ENCODE measurements around the gene ATF7. TPM values are rescaled to one million over a fixed set of nuclear protein-coding genes. Genes with fewer than 3 reads are reported as not detected.

The ATF7 gene
- total RNA-seq, 1 experiment from 2014 or later = 26.9 TPM

- H3K27me3 Mint-ChIP-seq (ENCODE audit: insufficient read depth, unreplicated experiment) = no peaks in the 10 kb centered on the region
- no peak for TF ChIP-seq CTCF (IDR thresholded peaks at IDR 0.05; ENCODE audit: insufficient read depth in 1 of 2, low read depth in 1 of 2, low read length in 1 of 2, severe bottlenecking in 1 of 2, unreplicated experiment in 1 of 2)
- intact Hi-C loops (cut with micrococcal nuclease; ENCODE audit: unreplicated experiment) = no loop called here
- ChIA-PET CTCF (interaction anchor here (1.1 to 2.5 kb wide), 2 partner anchors 9 to 34 kb away, joined by 3 to 7 read pairs; partner anchors contain the start of gene TARBP2), POLR2A (no interaction called here)
- no peak overlapping the region for H3K4me3 ChIP-seq (ENCODE audit: low read depth, low read length)
- no TSS peak for BruUV-seq (replicated peaks)
- peaks cover 4% of the 10 kb centered on the region for H3K36me3 ChIP-seq (ENCODE audit: control insufficient read depth, insufficient read depth, low read length)
- H3K4me1 ChIP-seq = no peaks in the 10 kb centered on the region
- peaks cover 18% of the 10 kb centered on the region for H3K36me3 Mint-ChIP-seq (ENCODE audit: insufficient read depth, unreplicated experiment)
- no peak overlapping the region for H3K27ac Mint-ChIP-seq (ENCODE audit: unreplicated experiment)
- no peaks in the 10 kb centered on the region for H3K9me3 ChIP-seq
- no peaks in the 10 kb centered on the region for H3K9me3 Mint-ChIP-seq (ENCODE audit: unreplicated experiment)
- H3K27me3 ChIP-seq (replicated peaks; ENCODE audit: control insufficient read depth, insufficient read depth, low read length) = no peaks in the 10 kb centered on the region
- no peak overlapping the region for H3K4me3 Mint-ChIP-seq (ENCODE audit: unreplicated experiment)
- no peaks in the 10 kb centered on the region for H3K4me1 Mint-ChIP-seq (ENCODE audit: low read depth, unreplicated experiment)
- no peak for DNase-seq
Measured at GRCh38 chr12:53510181-53510812, 115.9 kb downstream of the ATF7 start.

GRCh38 chr12:53508534-53509170, 117.5 kb downstream of the ATF7 start:
- TF ChIP-seq CTCF (IDR thresholded peaks at IDR 0.05; ENCODE audit: insufficient read depth in 1 of 2, low read depth in 1 of 2, low read length in 1 of 2, severe bottlenecking in 1 of 2, unreplicated experiment in 1 of 2) = peak; percentile 81 to 91
- peaks cover 4% of the 10 kb centered on the region for H3K36me3 ChIP-seq (ENCODE audit: control insufficient read depth, insufficient read depth, low read length)
- no peak overlapping the region for H3K27ac Mint-ChIP-seq (ENCODE audit: unreplicated experiment)
- no peaks in the 10 kb centered on the region for H3K27me3 ChIP-seq (replicated peaks; ENCODE audit: control insufficient read depth, insufficient read depth, low read length)
- ChIA-PET CTCF (interaction anchor here (0.5 to 2.1 kb wide), 14 partner anchors 9 to 295 kb away, joined by 3 to 17 read pairs (median 5); partner anchors contain the start of genes AAAS, ATF7, MAP3K12 and TARBP2), POLR2A (interaction anchor here (0.6 to 1.0 kb wide), 2 partner anchors 135 to 156 kb away, joined by 3 to 4 read pairs; no protein-coding TSS in a partner anchor)
- no TSS peak for BruUV-seq (replicated peaks)
- no peak overlapping the region for H3K4me3 ChIP-seq (ENCODE audit: low read depth, low read length)
- intact Hi-C loops (cut with micrococcal nuclease; ENCODE audit: unreplicated experiment) = loop anchor here (1.0 to 2.0 kb wide), 5 partner anchors 26 to 184 kb away; no protein-coding TSS in a partner anchor
- H3K27me3 Mint-ChIP-seq (ENCODE audit: insufficient read depth, unreplicated experiment) = no peaks in the 10 kb centered on the region
- H3K9me3 Mint-ChIP-seq (ENCODE audit: unreplicated experiment) = no peaks in the 10 kb centered on the region
- H3K4me1 ChIP-seq = no peaks in the 10 kb centered on the region
- H3K36me3 Mint-ChIP-seq (ENCODE audit: insufficient read depth, unreplicated experiment) = peaks cover 28% of the 10 kb centered on the region
- no peak overlapping the region for H3K4me3 Mint-ChIP-seq (ENCODE audit: unreplicated experiment)
- H3K4me1 Mint-ChIP-seq (ENCODE audit: low read depth, unreplicated experiment) = no peaks in the 10 kb centered on the region
- peak; percentile 80 to 88 for DNase-seq
- H3K9me3 ChIP-seq = no peaks in the 10 kb centered on the region

GRCh38 chr12:53507603-53507885, 118.6 kb downstream of the ATF7 start:
- Mint-ChIP-seq H3K27me3 (ENCODE audit: insufficient read depth, unreplicated experiment) (no peaks in the 10 kb centered on the region), H3K4me1 (ENCODE audit: low read depth, unreplicated experiment) (no peaks in the 10 kb centered on the region), H3K27ac (ENCODE audit: unreplicated experiment) (no peak overlapping the region), H3K4me3 (ENCODE audit: unreplicated experiment) (no peak overlapping the region), H3K9me3 (ENCODE audit: unreplicated experiment) (no peaks in the 10 kb centered on the region), H3K36me3 (ENCODE audit: insufficient read depth, unreplicated experiment) (peaks cover 33% of the 10 kb centered on the region)
- no TSS peak for BruUV-seq (replicated peaks)
- no peaks in the 10 kb centered on the region for H3K4me1 ChIP-seq
- POLR2A ChIA-PET = no interaction called here
- H3K4me3 ChIP-seq (ENCODE audit: low read depth, low read length) = no peak overlapping the region
- no peak for DNase-seq
- no peaks in the 10 kb centered on the region for H3K27me3 ChIP-seq (replicated peaks; ENCODE audit: control insufficient read depth, insufficient read depth, low read length)
- no peaks in the 10 kb centered on the region for H3K9me3 ChIP-seq
- intact Hi-C loops (cut with micrococcal nuclease; ENCODE audit: unreplicated experiment) = no loop called here
- TF ChIP-seq CTCF (IDR thresholded peaks at IDR 0.05; ENCODE audit: insufficient read depth in 1 of 2, low read depth in 1 of 2, low read length in 1 of 2, severe bottlenecking in 1 of 2, unreplicated experiment in 1 of 2) = no peak
- CTCF ChIA-PET = interaction anchor here (0.6 to 2.0 kb wide), 3 partner anchors 85 to 186 kb away, joined by 3 to 17 read pairs (median 7); partner anchors contain the start of genes AAAS and ATF7
- H3K36me3 ChIP-seq (ENCODE audit: control insufficient read depth, insufficient read depth, low read length) = peaks cover 4% of the 10 kb centered on the region
